Measurements from ENCODE around the gene ETFDH. TPM values are rescaled to one million over a fixed set of nuclear protein-coding genes. Genes with fewer than 3 reads are reported as not detected.
"Not testable (repeated sequence)": the region's sequence is repeated elsewhere in the genome, so short reads cannot be mapped to it uniquely, and the experiment has no call there.

ETFDH gene
- total RNA-seq, 1 experiment from 2014 or later: 21.0 TPM

DNA sequence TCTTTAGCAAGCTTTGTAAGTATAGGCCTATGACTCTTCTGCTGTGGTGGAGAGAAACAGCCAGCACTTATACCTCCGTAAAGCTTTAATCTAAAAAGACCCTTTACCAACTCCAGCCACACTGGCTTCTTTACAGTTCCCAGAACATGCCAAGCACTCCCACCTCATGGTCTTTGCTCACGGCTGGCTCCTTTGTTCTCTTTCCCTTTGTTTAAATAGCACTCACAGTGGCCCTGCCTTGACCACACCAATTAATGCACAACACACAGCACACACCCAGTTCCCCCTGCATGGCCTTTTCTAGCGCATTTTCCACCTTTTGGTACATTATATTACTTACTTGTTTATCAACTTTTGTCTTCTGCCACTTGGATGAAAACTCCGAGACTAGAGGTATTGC lies 32.2 kb downstream of the ETFDH start:
- Histone ChIP-seq H3K27me3 (ENCODE audit: insufficient read depth, low read depth) (no peaks in the 10 kb centered on the region), H3K4me1 (replicated peaks; ENCODE audit: insufficient read depth) (no peaks in the 10 kb centered on the region), H3K4me3 (no peak overlapping the region), H3K9me3 (ENCODE audit: insufficient read depth, low read depth) (no peaks in the 10 kb centered on the region), H3K79me2 (ENCODE audit: low read depth) (no peaks in the 10 kb centered on the region), H3K36me3 (ENCODE audit: low read depth) (no peaks in the 10 kb centered on the region), H3F3A (ENCODE audit: insufficient read depth, low read depth) (no peaks in the 10 kb centered on the region), H3K27ac (no peak overlapping the region), H3K9me2 (ENCODE audit: insufficient read depth) (no peaks in the 10 kb centered on the region), H4K20me1 (ENCODE audit: insufficient read depth) (no peaks in the 10 kb centered on the region), H2AFZ (no peak overlapping the region), H3K4me2 (no peak overlapping the region)
- POLR2A ChIA-PET (ENCODE audit: unreplicated experiment): no interaction called here
- BruUV-seq (replicated peaks): no TSS peak
- CTCF ChIA-PET: no interaction called here
- TF ChIP-seq CTCF (conservative IDR thresholded peaks at IDR 0.05): no peak
- no peak for TF ChIP-seq EZH2 (IDR thresholded peaks at IDR 0.05; ENCODE audit: low read depth)
- DNase-seq: no peak
- intact Hi-C loops (cut with micrococcal nuclease; ENCODE audit: unreplicated experiment): no loop called here

GRCh38 chr4:158710814-158711213 lies 38.7 kb downstream of the ETFDH start:
- Histone ChIP-seq H3K79me2 (ENCODE audit: low read depth) (no peaks in the 10 kb centered on the region), H3F3A (ENCODE audit: insufficient read depth, low read depth) (no peaks in the 10 kb centered on the region), H3K27me3 (ENCODE audit: insufficient read depth, low read depth) (no peaks in the 10 kb centered on the region), H3K9me2 (ENCODE audit: insufficient read depth) (no peaks in the 10 kb centered on the region), H3K27ac (no peak overlapping the region), H4K20me1 (ENCODE audit: insufficient read depth) (no peaks in the 10 kb centered on the region), H3K9me3 (ENCODE audit: insufficient read depth, low read depth) (no peaks in the 10 kb centered on the region), H3K4me1 (replicated peaks; ENCODE audit: insufficient read depth) (no peaks in the 10 kb centered on the region), H3K36me3 (ENCODE audit: low read depth) (peaks cover 12% of the 10 kb centered on the region), H3K4me3 (no peak overlapping the region), H2AFZ (no peak overlapping the region), H3K4me2 (no peak overlapping the region)
- POLR2A ChIA-PET (ENCODE audit: unreplicated experiment): interaction anchor here (0.6 to 0.7 kb wide), 2 partner anchors 42 to 650 kb away, joined by 5 to 7 read pairs; no protein-coding TSS in a partner anchor
- intact Hi-C loops (cut with micrococcal nuclease; ENCODE audit: unreplicated experiment): loop anchor here (5.0 kb wide), 1 partner anchor 491 kb away; no protein-coding TSS in a partner anchor
- BruUV-seq (replicated peaks): no TSS peak
- no peak for DNase-seq
- TF ChIP-seq EZH2 (IDR thresholded peaks at IDR 0.05; ENCODE audit: low read depth) (no peak), CTCF (conservative IDR thresholded peaks at IDR 0.05) (no peak; the same call in 1 of the 2 replicates)
- CTCF ChIA-PET: interaction anchor here (0.6 kb wide), 1 partner anchor 1418 kb away, joined by 3 read pairs; no protein-coding TSS in a partner anchor

DNA sequence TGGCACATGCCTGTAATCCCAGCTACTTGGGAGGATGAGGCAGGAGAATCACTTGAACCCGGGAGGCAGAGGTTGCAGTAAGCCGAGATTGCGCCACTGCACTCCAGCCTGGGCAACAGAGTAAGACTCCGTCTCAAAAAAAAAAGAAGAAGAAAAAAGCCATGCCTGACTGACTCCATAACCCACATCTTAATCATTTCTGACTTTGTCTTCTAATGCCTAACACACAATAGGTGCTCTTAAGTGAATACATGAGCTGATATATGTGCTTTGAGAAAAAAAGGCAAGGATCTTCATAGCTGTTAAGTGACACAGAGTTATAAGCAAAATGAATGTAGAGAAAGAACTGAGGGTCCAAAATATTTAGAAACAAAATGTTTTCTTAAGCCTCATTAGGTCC lies 40.5 kb downstream of the ETFDH start:
- DNase-seq; H3K4me2 ChIP-seq; H3K4me3 ChIP-seq; H3K9me3 ChIP-seq (ENCODE audit: insufficient read depth, low read depth); POLR2A ChIA-PET (ENCODE audit: unreplicated experiment); CTCF ChIA-PET; H4K20me1 ChIP-seq (ENCODE audit: insufficient read depth); BruUV-seq (replicated peaks); H3K27me3 ChIP-seq (ENCODE audit: insufficient read depth, low read depth); H2AFZ ChIP-seq; H3K9me2 ChIP-seq (ENCODE audit: insufficient read depth); H3K79me2 ChIP-seq (ENCODE audit: low read depth); H3K27ac ChIP-seq; H3K4me1 ChIP-seq (replicated peaks; ENCODE audit: insufficient read depth); H3F3A ChIP-seq (ENCODE audit: insufficient read depth, low read depth): not testable (repeated sequence)
- peaks cover 15% of the 10 kb centered on the region for H3K36me3 ChIP-seq (ENCODE audit: low read depth)
- intact Hi-C loops (cut with micrococcal nuclease; ENCODE audit: unreplicated experiment): loop anchor here (5.0 kb wide), 1 partner anchor 490 kb away; no protein-coding TSS in a partner anchor

DNA sequence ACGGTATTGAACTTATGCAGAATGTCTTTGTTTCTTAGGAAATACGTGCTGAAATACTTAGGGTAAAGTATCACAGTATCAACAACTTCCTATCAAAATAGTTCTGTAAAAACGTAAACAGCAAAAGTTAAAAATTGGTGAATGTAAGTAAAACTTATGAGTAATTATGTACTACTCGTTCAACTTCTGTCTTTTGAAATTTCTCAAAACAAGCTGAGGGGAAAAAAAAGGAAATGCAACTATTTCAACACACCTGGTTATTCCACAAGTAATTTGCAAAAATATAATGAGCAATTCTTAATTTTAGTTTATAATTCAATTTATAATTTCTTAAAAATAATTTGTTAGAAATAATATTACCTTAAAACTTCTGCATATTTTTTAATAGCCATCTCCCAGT lies 42.8 kb downstream of the ETFDH start:
- Histone ChIP-seq H3K9me2 (ENCODE audit: insufficient read depth) (no peaks in the 10 kb centered on the region), H3K4me1 (replicated peaks; ENCODE audit: insufficient read depth) (no peaks in the 10 kb centered on the region), H3K4me2 (no peak overlapping the region), H3K36me3 (ENCODE audit: low read depth) (peaks cover 22% of the 10 kb centered on the region), H2AFZ (no peak overlapping the region), H3F3A (ENCODE audit: insufficient read depth, low read depth) (no peaks in the 10 kb centered on the region), H3K79me2 (ENCODE audit: low read depth) (no peaks in the 10 kb centered on the region), H4K20me1 (ENCODE audit: insufficient read depth) (no peaks in the 10 kb centered on the region), H3K4me3 (no peak overlapping the region), H3K27me3 (ENCODE audit: insufficient read depth, low read depth) (no peaks in the 10 kb centered on the region), H3K9me3 (ENCODE audit: insufficient read depth, low read depth) (no peaks in the 10 kb centered on the region), H3K27ac (no peak overlapping the region)
- no peak for DNase-seq
- CTCF ChIA-PET: interaction anchor here (0.5 kb wide), 1 partner anchor 92 kb away, joined by 5 read pairs; no protein-coding TSS in a partner anchor
- TF ChIP-seq CTCF (conservative IDR thresholded peaks at IDR 0.05): no peak
- TF ChIP-seq EZH2 (IDR thresholded peaks at IDR 0.05; ENCODE audit: low read depth): no peak
- intact Hi-C loops (cut with micrococcal nuclease; ENCODE audit: unreplicated experiment): loop anchor here (5.0 kb wide), 1 partner anchor 487 kb away; no protein-coding TSS in a partner anchor
- no TSS peak for BruUV-seq (replicated peaks)
- POLR2A ChIA-PET (ENCODE audit: unreplicated experiment): no interaction called here
